KOPT-K1 (cell line): ENCODE data around the gene TTC7B.

Experiments
- H3K27ac ChIP-seq: fragments of 200-600 bp; sonication (generic); 2 replicates; pipeline ENCODE4 v1.5.1; 2016; ENCODE audit warnings: antibody characterized with exemption, mild to moderate bottlenecking, low read depth, low read length; ENCODE audit not compliant: poor library complexity, severe bottlenecking
- H3K36me3 ChIP-seq: fragments of 200-600 bp; sonication (generic); 2 replicates; pipeline ENCODE4 v1.5.1; 2017; ENCODE audit warnings: antibody characterized with exemption, mild to moderate bottlenecking, low read length, moderate library complexity; ENCODE audit not compliant: insufficient read depth
- H3K9me3 ChIP-seq: fragments of 200-600 bp; sonication (generic); 2 replicates; pipeline ENCODE4 v1.5.1; 2017; ENCODE audit warnings: antibody characterized with exemption, low read length, mild to moderate bottlenecking; ENCODE audit not compliant: insufficient read depth, poor library complexity, severe bottlenecking

TTC7B gene

DNA sequence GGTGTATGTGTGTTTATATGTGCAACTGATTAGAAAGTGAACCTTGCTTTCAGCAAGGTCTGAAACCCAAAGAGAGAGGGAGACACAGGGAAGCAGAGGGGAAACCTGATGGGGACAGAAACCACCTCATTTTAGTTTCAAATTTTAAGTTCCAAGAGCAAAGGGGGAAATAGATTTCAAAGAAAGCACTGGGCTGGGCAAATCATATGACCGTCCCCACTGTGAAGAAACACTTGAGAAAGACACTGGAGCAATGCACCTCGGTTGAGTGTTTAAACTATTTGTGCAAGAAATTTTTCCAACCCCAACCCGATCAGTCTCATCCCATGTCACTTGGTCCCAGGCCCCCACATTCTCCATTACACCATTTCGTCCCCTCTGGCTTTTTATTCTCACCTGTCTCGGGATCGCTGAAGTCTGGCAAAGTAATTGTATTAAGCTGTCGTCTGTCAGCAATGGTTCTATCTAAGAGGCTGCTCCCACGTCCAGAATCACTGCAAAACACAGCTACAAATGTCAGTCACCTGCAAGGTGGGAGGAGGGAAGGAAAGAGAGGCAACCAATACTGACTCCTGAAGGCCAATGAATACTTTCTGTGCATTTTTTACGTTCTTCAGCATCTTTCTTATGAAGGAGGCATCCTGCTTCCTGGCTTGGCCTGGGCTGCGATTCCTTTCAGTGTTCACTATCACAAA, 205.7 kb downstream of the TTC7B start:
- no peaks in the 10 kb centered on the region for H3K9me3 ChIP-seq
- H3K27ac ChIP-seq, result no peak overlapping the region
- no peaks in the 10 kb centered on the region for H3K36me3 ChIP-seq

DNA sequence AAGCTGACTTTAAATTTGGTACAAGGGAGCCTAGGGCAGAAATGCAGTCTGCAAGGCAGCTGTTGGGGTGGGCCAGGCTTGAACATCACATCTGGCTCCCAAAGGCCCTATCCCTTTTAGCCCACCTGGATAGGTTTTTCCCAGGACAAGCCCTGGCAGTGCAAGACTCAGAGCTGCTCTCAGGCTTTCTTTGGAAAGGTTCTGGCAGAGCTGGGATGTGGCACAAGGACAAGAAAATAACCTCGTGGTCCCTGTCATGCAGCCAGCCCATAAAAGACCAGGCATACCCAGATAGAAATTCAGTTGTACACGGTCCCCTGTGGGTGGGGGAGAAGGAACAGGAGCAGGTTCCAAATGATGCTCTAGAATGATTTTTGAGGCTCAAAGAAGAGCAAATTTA, 206.9 kb downstream of the TTC7B start:
- H3K27ac ChIP-seq, result no peak overlapping the region
- no peaks in the 10 kb centered on the region for H3K36me3 ChIP-seq
- no peaks in the 10 kb centered on the region for H3K9me3 ChIP-seq

- Histone ChIP-seq H3K36me3 (no peaks in the 10 kb centered on the region), H3K27ac (no peak overlapping the region), H3K9me3 (no peaks in the 10 kb centered on the region)
Measured at GRCh38 chr14:90608929-90609341, 207.3 kb downstream of the TTC7B start.

- no peak overlapping the region for H3K27ac ChIP-seq
- H3K36me3 ChIP-seq, result no peaks in the 10 kb centered on the region
- H3K9me3 ChIP-seq, result no peaks in the 10 kb centered on the region
Measured at GRCh38 chr14:90608281-90608680, 207.9 kb downstream of the TTC7B start.

DNA sequence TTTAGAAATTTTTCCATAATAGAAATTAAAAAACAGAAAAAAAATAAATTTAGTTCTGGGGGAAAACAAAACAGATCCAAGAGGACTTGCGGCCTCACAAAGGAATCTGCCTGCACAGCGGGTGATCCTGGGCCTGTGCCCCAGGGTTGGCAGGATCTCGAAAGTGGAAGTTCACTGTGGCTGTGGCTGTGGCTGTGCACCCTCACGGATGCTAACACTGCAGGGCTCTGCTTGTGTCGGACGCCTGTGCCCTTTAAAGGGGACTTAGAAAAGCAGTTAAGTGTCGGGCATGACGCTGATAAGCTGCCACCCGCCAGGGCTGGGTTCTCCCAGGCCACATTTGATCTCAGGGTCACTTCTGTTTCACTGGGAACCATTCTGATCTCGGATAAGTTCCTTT, 209.1 kb downstream of the TTC7B start:
- no peaks in the 10 kb centered on the region for H3K36me3 ChIP-seq
- H3K9me3 ChIP-seq, result no peaks in the 10 kb centered on the region
- H3K27ac ChIP-seq, result no peak overlapping the region

- Histone ChIP-seq H3K36me3 (no peaks in the 10 kb centered on the region), H3K9me3 (no peaks in the 10 kb centered on the region), H3K27ac (no peak overlapping the region)
Measured at GRCh38 chr14:90606434-90606833, 209.8 kb downstream of the TTC7B start.

- Histone ChIP-seq H3K9me3 (no peaks in the 10 kb centered on the region), H3K27ac (no peak overlapping the region), H3K36me3 (no peaks in the 10 kb centered on the region)
Measured at GRCh38 chr14:90605430-90605829, 210.8 kb downstream of the TTC7B start.

GRCh38 chr14:90604356-90604755, 211.9 kb downstream of the TTC7B start:
- no peak overlapping the region for H3K27ac ChIP-seq
- H3K36me3 ChIP-seq, result no peaks in the 10 kb centered on the region
- no peaks in the 10 kb centered on the region for H3K9me3 ChIP-seq

DNA sequence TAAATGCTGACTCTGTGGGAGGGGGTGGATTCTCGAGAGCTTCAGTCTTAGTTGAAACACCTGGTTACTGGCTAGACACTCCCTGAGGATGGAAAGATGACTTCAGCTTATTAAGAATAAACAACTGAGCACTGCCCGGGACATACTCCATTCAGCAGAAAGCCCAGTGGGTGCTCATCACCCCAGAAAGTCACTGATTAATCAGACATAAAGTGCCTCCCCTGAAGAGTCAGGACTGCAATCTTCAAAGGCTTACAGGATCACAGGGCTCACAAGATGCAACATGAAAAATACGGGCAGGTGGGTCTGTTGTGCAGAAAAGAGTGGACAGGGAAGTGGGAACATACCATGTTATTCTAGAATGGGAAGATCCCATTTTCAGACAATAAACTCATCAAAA, 212.4 kb downstream of the TTC7B start:
- no peaks in the 10 kb centered on the region for H3K36me3 ChIP-seq
- no peaks in the 10 kb centered on the region for H3K9me3 ChIP-seq
- H3K27ac ChIP-seq, result no peak overlapping the region

DNA sequence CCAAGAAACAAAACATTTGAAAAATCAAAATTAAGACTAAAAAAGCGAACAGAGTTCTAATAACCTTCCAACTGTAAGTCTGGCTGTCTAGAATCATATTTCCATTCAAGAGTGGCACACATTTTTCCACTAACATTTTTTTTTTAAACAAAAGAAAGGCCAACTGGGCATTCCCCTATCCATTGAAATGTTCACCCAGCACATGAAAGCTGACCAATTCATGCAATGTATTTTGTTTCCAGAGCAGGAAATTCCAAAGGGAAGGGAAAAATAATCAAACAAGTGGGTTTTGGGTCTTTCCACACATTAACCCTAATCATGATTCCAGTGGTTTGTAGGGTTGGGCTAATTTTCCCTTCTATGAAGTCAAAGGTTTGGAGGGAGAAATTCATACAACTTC, 212.9 kb downstream of the TTC7B start:
- Histone ChIP-seq H3K36me3 (no peaks in the 10 kb centered on the region), H3K27ac (no peak overlapping the region)

GRCh38 chr14:90602088-90602687, 214.0 kb downstream of the TTC7B start:
- H3K9me3 ChIP-seq, result no peaks in the 10 kb centered on the region
- H3K27ac ChIP-seq, result no peak overlapping the region
- no peaks in the 10 kb centered on the region for H3K36me3 ChIP-seq

More for the DNA sequence above, 212.9 kb downstream of the TTC7B start:
- no peaks in the 10 kb centered on the region for H3K9me3 ChIP-seq

DNA sequence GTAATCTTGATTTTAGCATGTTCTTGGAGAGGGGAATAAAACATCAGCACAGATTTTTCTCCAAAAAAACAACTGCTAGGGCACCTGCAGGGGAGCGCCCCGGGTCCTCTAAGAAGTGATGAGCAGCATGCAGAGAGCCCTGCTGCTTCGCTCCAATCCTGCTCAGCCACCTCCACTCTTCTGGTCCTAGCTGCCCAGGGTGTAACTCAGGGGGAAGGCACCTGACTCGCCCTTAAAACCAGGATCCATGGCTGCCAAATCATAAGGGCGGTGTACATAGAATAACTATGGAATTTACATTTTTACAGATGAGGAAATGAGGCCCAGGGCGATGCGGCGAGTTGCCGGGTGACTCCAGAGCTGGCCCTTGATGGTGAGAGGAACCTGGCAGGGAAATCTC, 214.7 kb downstream of the TTC7B start:
- H3K9me3 ChIP-seq, result no peaks in the 10 kb centered on the region
- H3K36me3 ChIP-seq, result no peaks in the 10 kb centered on the region
- no peak overlapping the region for H3K27ac ChIP-seq

GRCh38 chr14:90600619-90601018, 215.6 kb downstream of the TTC7B start:
- Histone ChIP-seq H3K9me3 (no peaks in the 10 kb centered on the region), H3K27ac (no peak overlapping the region), H3K36me3 (no peaks in the 10 kb centered on the region)

- H3K27ac ChIP-seq, result no peak overlapping the region
- H3K36me3 ChIP-seq, result no peaks in the 10 kb centered on the region
- H3K9me3 ChIP-seq, result no peaks in the 10 kb centered on the region
Measured at GRCh38 chr14:90599748-90600507, 216.3 kb downstream of the TTC7B start.

DNA sequence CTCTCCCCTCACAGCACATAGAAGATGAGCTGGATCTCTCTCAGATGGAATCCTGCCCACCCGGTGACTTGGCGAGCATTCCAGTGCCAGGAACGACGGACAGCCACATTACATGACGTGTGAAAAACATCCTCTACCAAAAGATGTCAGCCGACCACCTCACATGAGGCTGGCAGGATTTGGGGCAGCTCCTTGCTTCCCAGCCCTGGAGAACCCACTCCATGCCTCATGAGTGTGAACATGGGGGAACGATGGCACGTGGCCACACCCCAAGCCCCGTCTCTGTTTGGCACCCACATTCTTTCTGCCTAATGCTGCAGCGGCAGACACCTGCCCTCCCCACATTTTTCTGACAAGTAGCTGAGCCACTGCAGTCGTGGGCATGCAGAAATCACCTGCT, 216.9 kb downstream of the TTC7B start:
- no peaks in the 10 kb centered on the region for H3K9me3 ChIP-seq
- no peaks in the 10 kb centered on the region for H3K36me3 ChIP-seq
- no peak overlapping the region for H3K27ac ChIP-seq
